Testis (tissue), 5 donors: ENCODE measurements around the gene SLC34A3. TPM values are rescaled to one million over a fixed set of nuclear protein-coding genes. Genes with fewer than 3 reads are reported as not detected.

Experiments used
- DNase-seq: peaks from one replicate; pipeline ENCODE4 v3.0.0-alpha.2; 2019
- H3K27ac ChIP-seq, 2 donors: fragments of 200-600 bp; sonication (generic); one replicate each; pipeline ENCODE4 v1.5.1; 2019
- H3K27me3 ChIP-seq: fragments of 200-600 bp; sonication (generic); one replicate; pipeline ENCODE4 v1.5.1; 2019
- H3K36me3 ChIP-seq: fragments of 200-600 bp; sonication (generic); one replicate; pipeline ENCODE4 v1.5.1; 2017; ENCODE audit warnings: low read depth; ENCODE audit errors: missing control alignments
- H3K4me1 ChIP-seq: fragments of 200-600 bp; sonication (generic); one replicate; pipeline ENCODE4 v1.5.1; 2019
- H3K4me3 ChIP-seq, 2 donors: fragments of 200-600 bp; sonication (generic); one replicate each; pipeline ENCODE4 v1.5.1; 2017 to 2019
- H3K9me3 ChIP-seq: fragments of 200-600 bp; sonication (generic); one replicate; pipeline ENCODE4 v1.5.1; 2017
- POLR2A ChIP-seq: fragments of 450-650 bp; IDR thresholded peaks from one replicate; pipeline ENCODE4 v1.6.1; 2017; ENCODE audit warnings: antibody characterized with exemption, mild to moderate bottlenecking, moderate library complexity
- WGBS, 2 donors: methylation state at CpG; one replicate each; pipeline ENCODE4 v1.1.5; 2018; 5-methylcytosine and 5-hydroxymethylcytosine counted together
- intact Hi-C: fragments of 100-400 bp; cut with DNase I; formaldehyde crosslinking; loops from one replicate; pipeline ENCODE4 v1.15.1; 2023; ENCODE audit warnings: low total_unique reads
- long read RNA-seq, 2 donors: transcript quantifications; one replicate each; lab custom pipeline, GENCODE V29; 2026
- polyA plus RNA-seq: library from polyadenylated mRNA; stranded (reverse); fragments of 350-450 nt; fragmentation: Illumina TruSeq; extraction: RNeasy Lipid Tissue Mini Kit (QIAGEN cat#74804); gene quantifications from one replicate; pipeline ENCODE4 v1.2.3, GENCODE V29; 2014; ENCODE audit warnings: low read depth, low replicate concordance; ENCODE audit not compliant: insufficient read depth
- total RNA-seq, 2 donors: library from RNA; depleted of rRNA; stranded (reverse); fragments of >200 nt; gene quantifications; one replicate each; pipeline ENCODE4 v1.2.3, GENCODE V29; 2016
- TF ChIP-seq, protein P1 (sequence below), 3 experiments: fragments of 450-650 bp in 2 of 3; fragments of 200-600 bp in 1 of 3; sonication (generic) in 1 of 3; IDR thresholded peaks; one replicate each; pipeline ENCODE4 v1.5.1; 2016 to 2019; ENCODE audit warnings: antibody characterized with exemption in 3 of 3, mild to moderate bottlenecking in 2 of 3, moderate library complexity in 1 of 3

Gene SLC34A3
- total RNA-seq, result under 1 TPM; 0.24 to 0.25 TPM
- 0.15 TPM for polyA plus RNA-seq
- long read RNA-seq, donor 1, result 0 reads
- long read RNA-seq, donor 2, result 0 reads

DNA sequence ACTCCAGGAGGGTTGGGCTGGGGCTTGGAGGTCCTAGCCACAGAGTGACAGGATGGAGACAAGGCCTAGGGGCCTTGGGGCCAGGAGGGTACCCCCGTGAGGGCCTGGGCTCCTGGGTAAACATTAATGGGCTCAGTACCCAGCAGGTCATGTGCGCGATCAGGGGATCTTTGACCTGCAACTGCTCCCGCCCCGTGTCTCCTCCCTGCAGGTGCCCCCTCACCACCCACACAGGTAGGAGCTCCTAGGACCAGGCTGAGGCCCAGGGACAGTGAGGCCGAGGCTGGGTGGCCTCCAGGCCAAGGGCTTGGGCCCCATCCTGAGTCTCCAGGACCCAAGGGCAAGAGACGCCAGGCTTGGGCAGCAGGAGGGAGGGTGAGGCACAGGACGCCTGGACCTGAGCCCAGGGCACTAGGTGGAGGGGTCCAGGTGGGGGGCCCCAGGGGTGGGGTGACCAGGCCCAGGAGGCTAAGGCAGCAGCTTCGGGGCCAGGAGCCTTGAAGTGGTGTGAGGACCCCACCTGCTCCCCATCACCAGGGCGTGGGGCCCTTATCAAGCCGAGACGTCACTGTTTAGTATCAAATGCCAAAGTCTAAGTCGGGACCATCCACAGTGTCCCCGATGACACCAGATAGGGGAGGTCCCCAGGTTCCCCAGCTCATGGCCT is at the start of gene SLC34A3:
Gene SLC34A3, plus strand, starts transcription at position 197 of the 667 bp plus-strand sequence. CDS start 802 bp downstream, outside the sequence.
- no peaks in the 10 kb centered on the region for H3K36me3 ChIP-seq
- intact Hi-C loops, result no loop called here
- H3K4me3 ChIP-seq, result no peak within 1 kb of the TSS
- TF ChIP-seq, protein P1, sequence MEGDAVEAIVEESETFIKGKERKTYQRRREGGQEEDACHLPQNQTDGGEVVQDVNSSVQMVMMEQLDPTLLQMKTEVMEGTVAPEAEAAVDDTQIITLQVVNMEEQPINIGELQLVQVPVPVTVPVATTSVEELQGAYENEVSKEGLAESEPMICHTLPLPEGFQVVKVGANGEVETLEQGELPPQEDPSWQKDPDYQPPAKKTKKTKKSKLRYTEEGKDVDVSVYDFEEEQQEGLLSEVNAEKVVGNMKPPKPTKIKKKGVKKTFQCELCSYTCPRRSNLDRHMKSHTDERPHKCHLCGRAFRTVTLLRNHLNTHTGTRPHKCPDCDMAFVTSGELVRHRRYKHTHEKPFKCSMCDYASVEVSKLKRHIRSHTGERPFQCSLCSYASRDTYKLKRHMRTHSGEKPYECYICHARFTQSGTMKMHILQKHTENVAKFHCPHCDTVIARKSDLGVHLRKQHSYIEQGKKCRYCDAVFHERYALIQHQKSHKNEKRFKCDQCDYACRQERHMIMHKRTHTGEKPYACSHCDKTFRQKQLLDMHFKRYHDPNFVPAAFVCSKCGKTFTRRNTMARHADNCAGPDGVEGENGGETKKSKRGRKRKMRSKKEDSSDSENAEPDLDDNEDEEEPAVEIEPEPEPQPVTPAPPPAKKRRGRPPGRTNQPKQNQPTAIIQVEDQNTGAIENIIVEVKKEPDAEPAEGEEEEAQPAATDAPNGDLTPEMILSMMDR (IDR thresholded peaks at IDR 0.05), result no peak
- TF ChIP-seq POLR2A, result no peak
- WGBS, 2 donors, result 72 to 74% methylated on average over 4 to 14 of the region's 14 CpGs
- H3K4me1 ChIP-seq, result peaks cover 10% of the 10 kb centered on the region
- no peak for DNase-seq
- H3K9me3 ChIP-seq, result no peaks in the 10 kb centered on the region
- H3K27me3 ChIP-seq, result no peaks in the 10 kb centered on the region
- H3K27ac ChIP-seq, result no peak within 1 kb of the TSS

GRCh38 chr9:137181680-137182079 is 49.0 kb upstream of the SLC34A3 start:
- Histone ChIP-seq H3K36me3 (no peaks in the 10 kb centered on the region), H3K4me3 (no peak overlapping the region), H3K27me3 (no peaks in the 10 kb centered on the region), H3K9me3 (no peaks in the 10 kb centered on the region), H3K4me1 (peaks cover 5% of the 10 kb centered on the region), H3K27ac (no peak overlapping the region)
- no peak for TF ChIP-seq POLR2A
- TF ChIP-seq, protein P1 (IDR thresholded peaks at IDR 0.05), result no peak
- intact Hi-C loops, result no loop called here
- WGBS, 2 donors, result 94 to 95% methylated on average over 15 to 22 of the region's 22 CpGs
- no peak for DNase-seq

GRCh38 chr9:137182836-137183235 is 47.9 kb upstream of the SLC34A3 start:
- TF ChIP-seq, protein P1 (IDR thresholded peaks at IDR 0.05), result no peak
- TF ChIP-seq POLR2A, result no peak
- no peak for DNase-seq
- Histone ChIP-seq H3K4me1 (peaks cover 16% of the 10 kb centered on the region), H3K27me3 (no peaks in the 10 kb centered on the region), H3K36me3 (no peaks in the 10 kb centered on the region), H3K4me3 (no peak overlapping the region), H3K9me3 (no peaks in the 10 kb centered on the region), H3K27ac (no peak overlapping the region)
- WGBS, 2 donors, result 89 to 91% methylated on average over 10 to 17 of the region's 17 CpGs
- intact Hi-C loops, result no loop called here

DNA sequence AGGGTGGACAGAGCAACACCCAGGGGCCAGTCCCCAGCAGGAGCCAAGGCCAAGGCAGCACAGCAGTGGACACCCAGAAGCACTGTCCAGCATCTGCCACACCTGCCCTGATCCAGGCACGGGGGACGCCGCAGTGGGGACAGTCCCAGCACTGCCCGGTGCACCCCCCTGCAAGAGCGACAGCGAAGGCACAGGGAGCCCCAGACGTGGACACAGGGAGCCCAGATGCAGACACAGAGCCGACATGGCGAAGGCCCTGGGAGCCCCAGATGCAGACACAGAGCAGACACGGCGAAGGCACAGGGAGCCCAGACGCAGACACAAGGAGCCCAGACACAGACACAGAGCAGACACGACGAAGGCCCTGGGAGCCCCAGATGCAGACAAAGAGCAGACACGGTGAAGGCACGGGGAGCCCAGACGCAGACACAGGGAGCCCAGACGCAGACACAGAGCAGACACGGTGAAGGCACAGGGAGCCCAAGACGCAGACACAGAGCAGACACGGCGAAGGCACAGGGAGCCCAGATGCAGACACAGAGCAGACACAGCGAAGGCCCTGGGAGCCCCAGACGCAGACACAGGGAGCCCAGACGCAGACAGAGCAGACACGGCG is 46.6 kb upstream of the SLC34A3 start:
- Histone ChIP-seq H3K4me3 (no peak overlapping the region), H3K4me1 (peaks cover 16% of the 10 kb centered on the region), H3K36me3 (no peaks in the 10 kb centered on the region), H3K9me3 (no peaks in the 10 kb centered on the region), H3K27me3 (no peaks in the 10 kb centered on the region), H3K27ac (no peak overlapping the region)
- 94% methylated on average over 25 to 27 of the region's 27 CpGs for WGBS, 2 donors
- TF ChIP-seq POLR2A, result no peak
- TF ChIP-seq, protein P1 (IDR thresholded peaks at IDR 0.05), result no peak
- no peak for DNase-seq
- intact Hi-C loops, result no loop called here
